HepG2 (cell line): ENCODE data around the gene WARS2. TPM values are rescaled to one million over a fixed set of nuclear protein-coding genes. Genes with fewer than 3 reads are reported as not detected.

Experiments
- ATAC-seq: fragments of 200-7000 bp; cut with Tn5 transposase; 3 replicates; pipeline ENCODE4 v1.9.1; 2020; ENCODE audit warnings: mild to moderate bottlenecking, moderate library complexity
- BruUV-seq: library from RNA; stranded (reverse); fragments of 400-500 nt; replicated peaks from 2 replicates; lab custom pipeline; 2021; lab: Mats Ljungman, UMichigan
- CTCF ChIA-PET: fragments of 300-600 bp; formaldehyde crosslinking; extraction: SDS; loops from one replicate; lab custom pipeline; 2021; ENCODE audit warnings: low total read pairs, inconsistent platforms, low intra/inter-chr PET ratio; lab: Yijun Ruan, JAX
- POLR2A ChIA-PET: fragments of 350-600 bp; sonication (Branson Sonifier 250); formaldehyde crosslinking; loops from one replicate; lab custom pipeline; 2020; ENCODE audit warnings: antibody characterized with exemption, inconsistent platforms; lab: Yijun Ruan, JAX
- DNase-seq: peaks from one replicate; pipeline ENCODE4 v3.0.0-alpha.2; 2015; ENCODE audit warnings: low spot score
- FAIRE-seq: peaks from 3 replicates; lab custom pipeline; 2011; peaks lifted over from hg19 to GRCh38; lab: Jason Lieb, UNC
- H2AFZ ChIP-seq: one replicate; pipeline ENCODE4 v1.6.1; 2011; ENCODE audit warnings: low read length, inconsistent platforms
- H3K27ac ChIP-seq: fragments of 300-600 bp; 3 replicates; pipeline ENCODE4 v1.8.0; 2011; ENCODE audit warnings: mixed run types, mild to moderate bottlenecking, mixed read lengths, low read length, inconsistent platforms; ENCODE audit not compliant: insufficient read depth; ENCODE audit errors: extremely low read length
- H3K27me3 ChIP-seq, 2 experiments: fragments of 200-600 bp in 1 of 2; 2 replicates in 1 of 2; 3 replicates in 1 of 2; pipeline versions ENCODE4 v1.6.0 to v1.8.0; 2011; ENCODE audit warnings: low read length in 2 of 2, mild to moderate bottlenecking in 2 of 2, moderate library complexity in 2 of 2, inconsistent platforms in 1 of 2; ENCODE audit not compliant: insufficient read depth in 2 of 2, control insufficient read depth in 1 of 2
- H3K36me3 ChIP-seq, 2 experiments: fragments of 200-600 bp in 1 of 2; replicated peaks in 1 of 2; 2 replicates in 1 of 2; 3 replicates in 1 of 2; pipeline versions ENCODE4 v1.5.1 to v1.8.0; 2011; ENCODE audit warnings: low read length in 2 of 2, inconsistent platforms in 1 of 2; ENCODE audit not compliant: insufficient read depth in 2 of 2, control insufficient read depth in 1 of 2
- H3K4me1 ChIP-seq: 2 replicates; pipeline ENCODE4 v1.5.1; 2012; ENCODE audit warnings: low read length, inconsistent platforms; ENCODE audit not compliant: insufficient read depth
- H3K4me2 ChIP-seq: 2 replicates; pipeline ENCODE4 v1.6.0; 2011; ENCODE audit warnings: low read depth, low read length, inconsistent platforms
- H3K4me3 ChIP-seq, 3 experiments: fragments of 200-600 bp in 1 of 3; sonication (generic), shearing (Covaris generic) in 1 of 3; replicated peaks in 1 of 3; 2 replicates each; pipeline ENCODE4 v1.5.1; 2011 to 2016; ENCODE audit warnings: low read length in 3 of 3, inconsistent platforms in 2 of 3, low read depth in 2 of 3, mild to moderate bottlenecking in 2 of 3, control low read depth in 1 of 3, mixed read lengths in 1 of 3; ENCODE audit not compliant: insufficient read depth in 1 of 3
- H3K79me2 ChIP-seq: one replicate; pipeline ENCODE4 v1.6.1; 2011; ENCODE audit warnings: low read length, inconsistent platforms; ENCODE audit not compliant: insufficient read depth
- H3K9ac ChIP-seq: 2 replicates; pipeline ENCODE4 v1.6.0; 2011; ENCODE audit warnings: mild to moderate bottlenecking, low read depth, low read length, inconsistent platforms; ENCODE audit not compliant: insufficient read depth
- H3K9me3 ChIP-seq: 2 replicates; pipeline ENCODE4 v1.5.1; 2012; ENCODE audit warnings: mild to moderate bottlenecking, low read length
- H4K20me1 ChIP-seq: 2 replicates; pipeline ENCODE4 v1.6.0; 2011; ENCODE audit warnings: inconsistent platforms, mild to moderate bottlenecking, low read length, moderate library complexity; ENCODE audit not compliant: insufficient read depth
- ARID4A ChIP-seq: sonication (generic); formaldehyde crosslinking; IDR thresholded peaks from 2 replicates; pipeline ENCODE4 v1.5.0; 2020; ENCODE audit warnings: mild to moderate bottlenecking, missing genetic modification reagents, borderline replicate concordance
- HDAC2 ChIP-seq: sonication (generic); formaldehyde crosslinking; IDR thresholded peaks from 2 replicates; pipeline ENCODE4 v1.4.0; 2020; ENCODE audit warnings: missing genetic modification reagents
- ZBTB49 ChIP-seq: sonication (generic); formaldehyde crosslinking; IDR thresholded peaks from 2 replicates; pipeline ENCODE4 v1.4.0; 2020; ENCODE audit warnings: missing genetic modification reagents, borderline replicate concordance
- ZNF792 ChIP-seq: IDR thresholded peaks from 2 replicates; pipeline ENCODE4 v1.6.1; 2016
- WGBS: methylation state at CpG from one replicate; pipeline ENCODE4 v1.1.6; 2017; ENCODE audit warnings: low lambda C conversion rate; 5-methylcytosine and 5-hydroxymethylcytosine counted together
- in situ Hi-C: cut with HindIII; loops from 2 replicates; pipeline ENCODE4 v1.10.0; 2017; ENCODE audit warnings: low pct_unique_long_range_greater_than_20kb; ENCODE audit not compliant: extremely low pct_ligation_motif_present
- intact Hi-C: fragments of 100-400 bp; cut with micrococcal nuclease; formaldehyde crosslinking; loops from one replicate; pipeline ENCODE4 v1.10.0; 2022; ENCODE audit not compliant: unreplicated experiment
- polyA plus RNA-seq, 8 experiments: library from polyadenylated mRNA; depleted of rRNA in 3 of 8; stranded (reverse) in 7 of 8; unstranded in 1 of 8; fragments of >200 nt; fragmentation: Illumina TruSeq in 4 of 8; extraction: Trizol in 4 of 8; gene quantifications; 2 replicates each; pipeline versions ENCODE4 v1.2.1 to v1.2.3, GENCODE V29; 2011 to 2016; ENCODE audit warnings: low read depth in 4 of 8, missing spikeins in 1 of 8, mixed read lengths in 1 of 8; ENCODE audit not compliant: insufficient read depth in 1 of 8
- total RNA-seq, 5 experiments: library from RNA; depleted of rRNA; stranded (reverse); fragments of >200 nt; fragmentation: Illumina TruSeq; extraction: Trizol; gene quantifications; 2 replicates each; pipeline ENCODE4 v1.2.3, GENCODE V29; 2016; ENCODE audit warnings: low read depth in 1 of 5

Gene WARS2
- total and polyA plus RNA-seq, 2 of the 13 experiments (the other 11 are each of a cell fraction or from before 2014, with no cell fraction given) = 12.4 to 18.8 TPM

- 98% methylated on average over 2 of the region's 2 CpGs for WGBS
- Histone ChIP-seq H3K9me3 (no peaks in the 10 kb centered on the region), H2AFZ (no peak overlapping the region), H3K79me2 (no peaks in the 10 kb centered on the region), H4K20me1 (no peaks in the 10 kb centered on the region)
- BruUV-seq = no TSS peak
- TF ChIP-seq HDAC2 (CRISPR knock-in tag) (no peak), ARID4A (CRISPR knock-in tag) (no peak), ZNF792 (CRISPR knock-in tag) (no peak), ZBTB49 (CRISPR knock-in tag) (no peak)
- TF ChIP-seq, all 625 proteins: peak for 0
- ATAC-seq = no peak
- H3K27ac ChIP-seq = no peak overlapping the region
- no peak for FAIRE-seq
- peaks cover 6 to 43% of the 10 kb centered on the region in 2 experiments; a peak in 4 of 5 replicates for H3K36me3 ChIP-seq
- in situ Hi-C loops = no loop called here
- CTCF ChIA-PET = no interaction called here
- H3K27me3 ChIP-seq = no peaks in the 10 kb centered on the region
- no peak for DNase-seq
- no peak overlapping the region for H3K4me3 ChIP-seq
- POLR2A ChIA-PET = interaction anchor here (1.2 kb wide), 1 partner anchor 19 kb away, joined by 3 read pairs; the partner anchor contains the start of gene WARS2
- no peak overlapping the region for H3K4me2 ChIP-seq
- no peaks in the 10 kb centered on the region for H3K4me1 ChIP-seq
- no peak overlapping the region for H3K9ac ChIP-seq
- intact Hi-C loops = no loop called here
These were observed 18.7 kb upstream of the WARS2 start for GRCh38 chr1:119159111-119159510.
